Rectal smooth muscle tissue (tissue), 1 donor: ENCODE measurements around the gene TNFRSF18.

ENCODE experiments used
- H3K27ac ChIP-seq: one replicate; pipeline ENCODE4 v1.7.0; 2013; ENCODE audit warnings: low read depth, low read length, inconsistent platforms
- H3K27me3 ChIP-seq: one replicate; pipeline ENCODE4 v1.7.0; 2013; ENCODE audit warnings: low read length; ENCODE audit not compliant: control insufficient read depth, insufficient read depth
- H3K36me3 ChIP-seq: one replicate; pipeline ENCODE4 v1.7.0; 2013; ENCODE audit warnings: low read length; ENCODE audit not compliant: control insufficient read depth, insufficient read depth
- H3K4me1 ChIP-seq: one replicate; pipeline ENCODE4 v1.7.0; 2013; ENCODE audit warnings: low read length; ENCODE audit not compliant: control insufficient read depth, insufficient read depth
- H3K4me3 ChIP-seq: one replicate; pipeline ENCODE4 v1.7.0; 2013; ENCODE audit warnings: low read length
- H3K9ac ChIP-seq: one replicate; pipeline ENCODE4 v1.7.0; 2013; ENCODE audit warnings: low read length

The TNFRSF18 gene

DNA sequence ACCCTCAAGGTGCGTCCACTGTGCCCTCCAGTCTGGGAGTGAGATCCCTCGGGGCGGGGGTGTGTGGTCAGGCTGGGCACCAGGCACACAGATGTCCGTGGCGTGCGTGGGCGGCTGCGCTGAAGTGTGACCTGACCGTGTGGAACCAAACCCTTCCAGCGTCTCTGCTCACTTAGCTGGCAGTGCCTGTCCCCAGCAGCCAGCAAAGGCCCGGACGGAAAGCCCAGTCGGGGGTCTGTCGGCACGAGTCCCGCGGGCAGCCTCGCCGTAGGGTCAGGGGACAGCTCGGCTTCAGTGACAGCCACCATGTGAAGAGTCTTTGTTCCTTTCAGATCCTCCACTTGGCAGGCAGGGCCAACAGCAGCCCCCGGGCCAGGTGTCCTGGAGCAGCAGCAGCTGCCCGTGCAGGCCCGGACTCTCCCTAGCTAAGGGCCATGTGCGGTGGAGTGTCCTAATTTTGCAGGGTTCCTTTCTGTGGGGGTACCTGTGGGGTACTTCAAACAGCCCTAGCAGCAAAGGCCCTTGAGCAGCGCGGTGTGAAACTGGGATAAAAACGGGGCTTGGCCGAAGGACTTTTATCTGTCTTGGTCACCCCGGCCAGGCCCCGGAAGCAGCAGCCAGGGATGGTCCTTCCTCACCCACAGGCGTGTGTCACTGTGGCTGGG is 21.2 kb downstream of the TNFRSF18 start:
- Histone ChIP-seq H3K4me1 (no peaks in the 10 kb centered on the region), H3K27ac (no peak overlapping the region), H3K4me3 (no peak overlapping the region), H3K9ac (no peak overlapping the region), H3K36me3 (no peaks in the 10 kb centered on the region), H3K27me3 (no peaks in the 10 kb centered on the region)

DNA sequence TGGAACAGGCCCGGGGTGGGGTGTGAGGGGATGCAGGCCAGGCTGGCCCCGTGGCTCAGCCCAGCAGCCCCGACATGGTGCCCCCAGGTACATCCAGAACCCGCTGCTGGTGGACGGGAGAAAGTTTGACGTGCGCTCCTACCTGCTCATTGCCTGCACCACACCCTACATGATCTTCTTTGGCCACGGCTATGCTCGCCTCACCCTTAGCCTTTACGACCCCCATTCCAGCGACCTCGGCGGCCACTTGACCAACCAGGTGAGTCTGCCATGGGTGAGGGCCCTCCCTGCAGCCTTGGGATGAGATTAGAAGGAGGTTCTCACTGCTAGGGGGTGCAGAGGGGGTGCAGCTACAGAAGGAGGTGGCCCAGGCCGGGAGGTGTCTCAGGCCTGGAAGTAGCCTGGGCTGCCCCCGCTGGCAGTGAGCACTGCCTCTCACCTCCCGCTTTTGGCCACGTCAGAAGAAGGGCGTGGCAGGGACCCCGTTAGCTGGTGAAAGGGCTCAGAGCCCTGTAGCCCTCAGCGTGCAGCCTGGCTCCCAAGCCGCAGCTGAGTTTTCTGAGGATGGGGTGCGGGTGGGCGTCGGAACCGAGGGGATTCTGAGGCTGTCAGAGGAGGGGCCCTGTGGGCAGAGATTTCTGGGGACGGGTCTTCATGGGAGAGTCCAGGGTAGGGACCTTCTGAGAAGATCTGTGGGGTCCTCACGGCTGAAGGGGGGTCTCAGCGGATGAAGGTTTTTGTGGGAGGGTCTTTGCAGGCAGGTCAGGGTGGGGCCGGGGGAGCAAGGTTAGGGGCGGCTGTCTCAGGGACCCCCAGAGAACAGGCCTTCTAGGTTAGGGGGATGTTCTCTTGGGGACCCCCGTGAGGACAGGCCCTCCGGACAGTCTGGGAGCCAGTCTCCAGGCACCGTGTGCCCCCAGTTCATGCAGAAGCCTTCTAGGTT is 22.3 kb downstream of the TNFRSF18 start:
- Histone ChIP-seq H3K9ac (no peak overlapping the region), H3K27me3 (no peaks in the 10 kb centered on the region), H3K4me1 (no peaks in the 10 kb centered on the region), H3K4me3 (no peak overlapping the region), H3K36me3 (no peaks in the 10 kb centered on the region), H3K27ac (no peak overlapping the region)

DNA sequence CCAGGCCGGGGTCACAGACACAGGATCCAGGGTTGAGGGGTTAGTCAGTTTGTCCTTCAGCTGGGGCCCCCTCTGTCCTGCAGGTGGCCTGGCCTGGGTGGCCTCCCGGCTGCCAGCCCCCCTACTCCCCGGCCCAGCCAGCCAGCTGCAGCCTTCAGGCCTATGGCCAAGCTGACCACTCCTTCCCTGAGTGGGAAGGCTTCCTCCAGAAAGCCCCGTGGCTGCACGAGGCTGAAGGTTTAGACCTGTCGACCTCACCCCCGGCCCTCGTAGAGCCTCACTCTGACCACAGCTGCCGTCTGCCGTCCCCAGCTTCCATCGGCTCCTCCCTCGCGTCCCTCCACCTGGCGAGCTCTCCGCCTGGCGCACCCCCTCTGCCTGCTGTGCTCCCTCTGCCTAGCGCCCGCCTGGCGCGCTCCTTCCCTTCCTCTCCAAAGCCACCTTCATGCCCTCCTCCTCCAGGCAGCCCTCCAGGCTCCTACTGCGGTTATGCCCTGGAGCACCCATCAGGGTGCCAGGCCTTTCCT is 23.1 kb downstream of the TNFRSF18 start:
- H3K27me3 ChIP-seq, result no peaks in the 10 kb centered on the region
- H3K36me3 ChIP-seq, result no peaks in the 10 kb centered on the region
- H3K27ac ChIP-seq, result no peak overlapping the region
- H3K9ac ChIP-seq, result no peak overlapping the region
- H3K4me1 ChIP-seq, result no peaks in the 10 kb centered on the region
- H3K4me3 ChIP-seq, result no peak overlapping the region

DNA sequence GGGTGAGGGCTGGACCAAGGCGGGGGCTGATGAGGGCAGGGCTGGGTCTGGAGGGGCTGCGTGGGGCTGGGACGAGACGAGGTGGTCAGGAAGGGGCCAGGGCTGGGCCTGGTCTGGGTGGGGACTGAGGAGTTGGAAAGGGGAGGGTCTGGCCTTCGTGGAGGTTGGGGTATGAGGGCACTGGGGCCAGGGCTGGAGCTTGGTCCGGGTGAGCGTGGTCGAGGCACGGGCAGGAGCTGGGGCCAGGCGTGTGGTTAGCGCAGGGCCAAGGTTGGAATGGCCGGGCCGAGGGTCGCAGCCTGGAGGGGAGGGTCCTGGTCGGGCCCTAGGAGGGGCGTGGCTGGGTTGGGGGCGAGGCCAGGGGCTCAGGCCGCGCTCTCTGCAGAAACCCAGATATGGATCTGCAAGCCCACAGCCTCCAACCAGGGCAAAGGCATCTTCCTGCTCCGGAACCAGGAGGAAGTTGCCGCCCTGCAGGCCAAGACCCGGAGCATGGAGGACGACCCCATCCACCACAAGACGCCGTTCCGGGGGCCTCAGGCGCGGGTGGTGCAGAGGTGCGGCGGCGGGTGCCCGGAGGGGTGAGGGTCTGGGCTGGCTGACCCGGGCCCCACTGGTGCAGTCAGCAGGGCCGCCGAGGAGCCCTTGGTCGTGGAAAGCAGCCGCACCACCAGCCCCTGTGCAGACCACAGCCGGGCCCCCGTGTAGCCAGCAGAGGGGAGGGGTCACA is 23.7 kb downstream of the TNFRSF18 start:
- Histone ChIP-seq H3K9ac (no peak overlapping the region), H3K27ac (no peak overlapping the region)

GRCh38 chr1:1181938-1182410 is 24.4 kb downstream of the TNFRSF18 start:
- Histone ChIP-seq H3K27me3 (peaks cover 4% of the 10 kb centered on the region), H3K4me1 (no peaks in the 10 kb centered on the region), H3K4me3 (no peak overlapping the region), H3K9ac (no peak overlapping the region), H3K27ac (no peak overlapping the region), H3K36me3 (no peaks in the 10 kb centered on the region)

More for the DNA sequence above, 23.7 kb downstream of the TNFRSF18 start:
- Histone ChIP-seq H3K27me3 (peaks cover 4% of the 10 kb centered on the region), H3K36me3 (no peaks in the 10 kb centered on the region), H3K4me1 (no peaks in the 10 kb centered on the region), H3K4me3 (no peak overlapping the region)

DNA sequence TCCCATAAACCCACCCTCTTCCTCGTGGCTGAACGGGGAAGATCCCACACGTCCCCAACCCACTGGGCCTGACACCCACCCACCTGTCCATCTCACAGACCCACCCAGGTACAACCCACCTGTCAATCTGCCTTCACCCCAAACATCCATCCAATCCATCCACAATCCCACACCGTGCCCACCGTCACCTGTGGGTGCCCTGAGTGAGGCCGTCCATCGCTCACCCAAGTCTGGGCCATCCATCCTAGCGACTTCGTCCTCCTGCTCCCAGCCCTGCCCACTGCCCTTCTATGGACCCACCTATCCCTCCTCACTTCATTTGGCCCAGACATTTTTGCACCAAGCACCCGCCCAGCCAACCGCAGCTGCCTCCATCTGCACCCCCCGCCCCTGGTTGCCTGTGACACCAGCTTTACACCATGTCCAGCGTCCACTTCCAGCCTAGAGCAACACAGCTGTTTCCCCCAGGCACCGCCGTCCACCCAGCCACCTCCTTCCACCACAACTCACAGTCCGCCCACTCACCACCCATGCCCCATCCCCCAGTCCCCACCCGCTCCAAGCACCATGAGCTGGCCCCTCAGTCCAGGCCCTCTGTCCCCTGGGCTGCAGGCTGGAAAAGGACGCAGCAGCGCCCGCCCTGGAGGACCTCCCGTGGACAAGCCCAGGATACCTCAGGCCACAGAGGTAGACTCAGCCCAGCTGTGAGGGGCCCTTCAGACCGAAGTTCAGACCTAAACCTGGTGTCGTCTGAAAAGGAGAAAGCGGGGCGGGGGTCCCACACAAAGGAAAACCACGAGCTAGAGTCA is 25.1 kb downstream of the TNFRSF18 start:
- Histone ChIP-seq H3K27me3 (peaks cover 4% of the 10 kb centered on the region), H3K4me3 (no peak overlapping the region), H3K4me1 (no peaks in the 10 kb centered on the region), H3K36me3 (no peaks in the 10 kb centered on the region), H3K9ac (no peak overlapping the region), H3K27ac (no peak overlapping the region)

- Histone ChIP-seq H3K9ac (no peak overlapping the region), H3K4me1 (no peaks in the 10 kb centered on the region), H3K27me3 (peaks cover 4% of the 10 kb centered on the region)
Observed at GRCh38 chr1:1179983-1180861, 26.2 kb downstream of the TNFRSF18 start.

GRCh38 chr1:1179346-1179982 is 26.9 kb downstream of the TNFRSF18 start:
- peaks cover 4% of the 10 kb centered on the region for H3K27me3 ChIP-seq
- no peak overlapping the region for H3K9ac ChIP-seq
- no peak overlapping the region for H3K4me3 ChIP-seq
- no peak overlapping the region for H3K27ac ChIP-seq
- no peaks in the 10 kb centered on the region for H3K4me1 ChIP-seq
- no peaks in the 10 kb centered on the region for H3K36me3 ChIP-seq

More at GRCh38 chr1:1179983-1180861, 26.2 kb downstream of the TNFRSF18 start:
- no peak overlapping the region for H3K27ac ChIP-seq
- H3K36me3 ChIP-seq, result no peaks in the 10 kb centered on the region
- no peak overlapping the region for H3K4me3 ChIP-seq

DNA sequence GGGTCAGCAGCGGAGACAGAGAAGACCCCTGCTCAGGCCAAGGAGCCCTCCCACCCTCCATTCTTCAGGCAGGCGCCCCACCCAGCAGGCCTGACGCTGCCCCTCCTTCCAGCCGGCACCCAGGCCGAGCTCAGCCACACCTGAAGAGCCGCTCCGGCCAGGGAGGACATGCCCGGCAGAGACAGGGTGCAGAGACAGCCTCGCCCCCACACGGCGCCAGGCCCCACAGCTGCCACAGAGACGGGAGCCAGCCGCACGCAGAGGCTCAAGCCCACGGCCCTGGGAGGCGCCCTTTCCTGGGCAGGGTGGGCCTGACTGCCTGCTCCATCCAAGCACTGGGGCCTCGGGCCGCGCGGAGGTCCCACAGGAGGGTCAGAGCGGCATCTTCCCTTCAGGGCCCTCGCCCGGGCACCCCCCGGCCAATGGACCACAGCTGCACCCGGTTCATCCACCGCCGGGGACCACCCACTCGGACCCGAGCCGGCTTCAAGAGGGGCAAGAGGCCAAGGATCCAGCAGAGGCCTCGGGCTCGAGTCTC is 27.5 kb downstream of the TNFRSF18 start:
- H3K4me3 ChIP-seq, result no peak overlapping the region
- no peaks in the 10 kb centered on the region for H3K4me1 ChIP-seq
- H3K27ac ChIP-seq, result no peak overlapping the region
- H3K27me3 ChIP-seq, result peaks cover 4% of the 10 kb centered on the region
- no peaks in the 10 kb centered on the region for H3K36me3 ChIP-seq
- no peak overlapping the region for H3K9ac ChIP-seq

DNA sequence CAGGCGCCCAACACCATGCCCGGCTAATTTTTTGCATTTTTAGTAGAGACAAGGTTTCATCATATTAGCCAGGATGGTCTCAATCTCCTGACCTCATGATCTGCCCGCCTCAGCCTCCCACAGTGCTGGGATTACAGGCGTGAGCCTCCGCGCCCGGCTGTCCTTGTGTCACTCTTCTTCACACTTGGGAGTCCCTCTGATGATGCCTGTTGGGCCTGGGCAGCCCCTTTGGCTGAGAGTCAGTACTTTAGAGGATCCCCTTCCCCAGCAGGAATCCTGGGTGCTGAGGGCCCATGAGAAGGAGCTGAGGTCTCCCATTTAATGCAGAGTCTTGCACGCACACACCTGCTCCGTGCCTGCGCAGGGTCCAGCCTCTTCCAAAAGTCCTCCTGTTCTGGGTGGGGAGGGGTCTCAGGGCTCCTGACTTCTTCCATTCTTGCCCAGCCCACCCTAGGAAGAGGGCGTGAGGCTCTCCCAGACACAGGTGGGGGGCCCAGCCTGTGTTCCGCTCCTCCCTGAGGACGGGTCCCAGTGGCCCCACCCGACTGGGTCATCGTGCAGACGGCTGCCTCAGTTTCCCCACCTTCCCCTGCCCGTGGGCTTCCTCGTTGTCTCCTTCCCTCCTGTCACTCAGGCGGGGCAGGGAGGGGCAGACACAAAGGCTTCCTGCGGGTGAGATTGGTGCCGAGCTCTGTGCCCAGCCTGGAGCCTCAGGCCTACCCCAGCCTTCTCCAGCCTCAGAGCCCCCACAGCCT is 28.8 kb downstream of the TNFRSF18 start:
- H3K27ac ChIP-seq, result no peak overlapping the region
- H3K36me3 ChIP-seq, result no peaks in the 10 kb centered on the region
- peaks cover 4% of the 10 kb centered on the region for H3K27me3 ChIP-seq
- H3K4me3 ChIP-seq, result no peak overlapping the region
- H3K4me1 ChIP-seq, result no peaks in the 10 kb centered on the region
- no peak overlapping the region for H3K9ac ChIP-seq
